WERI-Rb-1 (cell line): Measurements from ENCODE around the gene SCNN1B.

Experiments
- DNase-seq: peaks from one replicate; pipeline ENCODE4 v3.0.0-alpha.2; 2020
- H3K27ac ChIP-seq: fragments of 250-450 bp; sonication (Bioruptor Pico); 2 replicates; pipeline ENCODE4 v1.5.1; 2020; ENCODE audit warnings: mild to moderate bottlenecking, moderate library complexity
- H3K27me3 ChIP-seq: fragments of 250-450 bp; sonication (Bioruptor Pico); 2 replicates; pipeline ENCODE4 v1.5.1; 2021; ENCODE audit warnings: mild to moderate bottlenecking, low read depth, moderate library complexity; ENCODE audit not compliant: insufficient read depth, severe bottlenecking
- H3K36me3 ChIP-seq: fragments of 250-450 bp; sonication (Bioruptor Pico); 2 replicates; pipeline ENCODE4 v1.5.1; 2020; ENCODE audit warnings: mild to moderate bottlenecking, moderate library complexity
- H3K4me3 ChIP-seq: 2 replicates; pipeline ENCODE4 v1.5.1; 2011; ENCODE audit warnings: low read depth, mild to moderate bottlenecking, control low read depth, low read length
- H3K9me3 ChIP-seq: fragments of 250-450 bp; sonication (Bioruptor Pico); 2 replicates; pipeline ENCODE4 v1.5.1; 2021; ENCODE audit warnings: mild to moderate bottlenecking, moderate library complexity; ENCODE audit not compliant: severe bottlenecking
- TF ChIP-seq, protein P1 (sequence below): IDR thresholded peaks from 2 replicates; pipeline ENCODE4 v1.5.1; 2011; ENCODE audit warnings: low read depth, mild to moderate bottlenecking, control low read depth, inconsistent platforms, low read length

The SCNN1B gene

GRCh38 chr16:23310744-23311143 lies 8.6 kb downstream of the SCNN1B start:
- DNase-seq: no peak
- no peaks in the 10 kb centered on the region for H3K36me3 ChIP-seq
- no peaks in the 10 kb centered on the region for H3K9me3 ChIP-seq
- no peak overlapping the region for H3K4me3 ChIP-seq
- H3K27ac ChIP-seq: no peak overlapping the region
- no peaks in the 10 kb centered on the region for H3K27me3 ChIP-seq
- TF ChIP-seq, protein P1, sequence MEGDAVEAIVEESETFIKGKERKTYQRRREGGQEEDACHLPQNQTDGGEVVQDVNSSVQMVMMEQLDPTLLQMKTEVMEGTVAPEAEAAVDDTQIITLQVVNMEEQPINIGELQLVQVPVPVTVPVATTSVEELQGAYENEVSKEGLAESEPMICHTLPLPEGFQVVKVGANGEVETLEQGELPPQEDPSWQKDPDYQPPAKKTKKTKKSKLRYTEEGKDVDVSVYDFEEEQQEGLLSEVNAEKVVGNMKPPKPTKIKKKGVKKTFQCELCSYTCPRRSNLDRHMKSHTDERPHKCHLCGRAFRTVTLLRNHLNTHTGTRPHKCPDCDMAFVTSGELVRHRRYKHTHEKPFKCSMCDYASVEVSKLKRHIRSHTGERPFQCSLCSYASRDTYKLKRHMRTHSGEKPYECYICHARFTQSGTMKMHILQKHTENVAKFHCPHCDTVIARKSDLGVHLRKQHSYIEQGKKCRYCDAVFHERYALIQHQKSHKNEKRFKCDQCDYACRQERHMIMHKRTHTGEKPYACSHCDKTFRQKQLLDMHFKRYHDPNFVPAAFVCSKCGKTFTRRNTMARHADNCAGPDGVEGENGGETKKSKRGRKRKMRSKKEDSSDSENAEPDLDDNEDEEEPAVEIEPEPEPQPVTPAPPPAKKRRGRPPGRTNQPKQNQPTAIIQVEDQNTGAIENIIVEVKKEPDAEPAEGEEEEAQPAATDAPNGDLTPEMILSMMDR: no peak

DNA sequence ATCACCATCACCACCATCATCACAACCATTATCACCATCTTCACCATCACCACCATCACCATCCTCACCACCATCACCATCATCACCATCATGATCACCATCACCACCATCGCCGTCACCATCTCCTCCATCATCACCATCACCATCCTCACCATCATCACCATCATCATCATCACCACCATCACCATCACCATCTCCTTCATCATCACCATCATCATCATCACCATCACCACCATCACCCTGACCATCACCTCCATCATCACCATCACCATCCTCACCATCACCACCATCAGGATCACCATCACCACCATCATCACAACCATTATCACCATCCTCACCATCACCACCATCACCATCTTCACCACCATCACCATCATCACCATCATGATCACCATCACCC lies 14.1 kb downstream of the SCNN1B start:
- H3K9me3 ChIP-seq: no peaks in the 10 kb centered on the region
- no peaks in the 10 kb centered on the region for H3K36me3 ChIP-seq
- no peaks in the 10 kb centered on the region for H3K27me3 ChIP-seq
- no peak overlapping the region for H3K4me3 ChIP-seq
- no peak for DNase-seq
- TF ChIP-seq, protein P1: no peak
- H3K27ac ChIP-seq: no peak overlapping the region

GRCh38 chr16:23316634-23317265 lies 14.6 kb downstream of the SCNN1B start:
- H3K36me3 ChIP-seq: no peaks in the 10 kb centered on the region
- DNase-seq: no peak
- H3K4me3 ChIP-seq: no peak overlapping the region
- H3K27ac ChIP-seq: no peak overlapping the region
- no peaks in the 10 kb centered on the region for H3K27me3 ChIP-seq
- H3K9me3 ChIP-seq: no peaks in the 10 kb centered on the region
- TF ChIP-seq, protein P1: no peak

- Histone ChIP-seq H3K27me3 (no peaks in the 10 kb centered on the region), H3K27ac (no peak overlapping the region), H3K4me3 (no peak overlapping the region), H3K36me3 (no peaks in the 10 kb centered on the region), H3K9me3 (no peaks in the 10 kb centered on the region)
- DNase-seq: no peak
- TF ChIP-seq, protein P1: no peak
Observed at GRCh38 chr16:23317266-23317661, 15.2 kb downstream of the SCNN1B start.

DNA sequence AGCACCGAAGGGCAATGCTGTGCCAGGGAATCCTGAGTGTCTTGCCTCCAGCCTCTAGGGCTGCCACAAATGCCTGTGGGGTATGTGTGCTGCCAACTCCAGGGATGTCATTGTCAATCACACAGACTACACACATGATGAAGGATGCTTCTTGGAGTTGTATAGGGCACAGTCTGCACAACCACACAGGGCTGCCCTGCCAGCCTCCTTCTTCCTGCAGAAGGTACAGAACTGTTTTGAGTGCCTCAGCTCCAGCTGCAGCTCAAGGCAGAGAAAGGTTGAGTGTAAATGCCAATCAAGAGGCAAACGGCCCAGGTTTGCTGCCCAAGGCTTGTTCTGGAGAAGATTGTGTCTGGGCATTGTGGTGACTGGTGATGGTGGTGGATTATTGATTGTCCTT lies 15.6 kb downstream of the SCNN1B start:
- no peaks in the 10 kb centered on the region for H3K9me3 ChIP-seq
- H3K4me3 ChIP-seq: no peak overlapping the region
- no peak for DNase-seq
- H3K36me3 ChIP-seq: no peaks in the 10 kb centered on the region
- no peaks in the 10 kb centered on the region for H3K27me3 ChIP-seq
- TF ChIP-seq, protein P1: no peak
- H3K27ac ChIP-seq: no peak overlapping the region

- TF ChIP-seq, protein P1: no peak
- no peak overlapping the region for H3K4me3 ChIP-seq
- H3K27ac ChIP-seq: no peak overlapping the region
- H3K9me3 ChIP-seq: no peaks in the 10 kb centered on the region
- DNase-seq: no peak
- H3K27me3 ChIP-seq: no peaks in the 10 kb centered on the region
- H3K36me3 ChIP-seq: no peaks in the 10 kb centered on the region
Observed at GRCh38 chr16:23318639-23319038, 16.5 kb downstream of the SCNN1B start.
